MM.1S (cell line): Measurements from ENCODE around the gene NCOR2.

Experiments
- DNase-seq: peaks from one replicate; pipeline ENCODE4 v3.0.0-alpha.2; 2015
- H2AFZ ChIP-seq: fragments of 300-600 bp; sonication (generic); 2 replicates; pipeline ENCODE4 v1.6.0; 2016; ENCODE audit warnings: antibody characterized with exemption, low read length
- H3F3A ChIP-seq: fragments of 300-600 bp; sonication (generic); 2 replicates; pipeline ENCODE4 v1.6.1; 2016; ENCODE audit warnings: mild to moderate bottlenecking, antibody characterized with exemption, low read length, moderate library complexity, mixed read lengths; ENCODE audit not compliant: insufficient read depth
- H3K27ac ChIP-seq: fragments of 300-600 bp; sonication (generic); 2 replicates; pipeline ENCODE4 v1.5.1; 2016; ENCODE audit warnings: mild to moderate bottlenecking, low read length
- H3K27me3 ChIP-seq: fragments of 300-600 bp; sonication (generic); replicated peaks from 2 replicates; pipeline ENCODE4 v1.6.0; 2016; ENCODE audit warnings: low read length; ENCODE audit not compliant: insufficient read depth
- H3K36me3 ChIP-seq: fragments of 300-600 bp; sonication (generic); replicated peaks from 2 replicates; pipeline ENCODE4 v1.6.1; 2016; ENCODE audit warnings: mild to moderate bottlenecking, low read length, mixed read lengths; ENCODE audit not compliant: insufficient read depth
- H3K4me1 ChIP-seq: fragments of 300-600 bp; sonication (generic); 2 replicates; pipeline ENCODE4 v1.6.1; 2016; ENCODE audit warnings: low read length, mixed read lengths
- H3K4me2 ChIP-seq: fragments of 300-600 bp; sonication (generic); 2 replicates; pipeline ENCODE4 v1.6.0; 2016; ENCODE audit warnings: low read depth, low read length
- H3K4me3 ChIP-seq: fragments of 300-600 bp; sonication (generic); 2 replicates; pipeline ENCODE4 v1.5.1; 2016; ENCODE audit warnings: low read length, mixed read lengths
- H3K79me2 ChIP-seq: fragments of 300-600 bp; sonication (generic); 2 replicates; pipeline ENCODE4 v1.6.1; 2016; ENCODE audit warnings: mixed run types, low read length, mixed read lengths
- H3K9ac ChIP-seq: fragments of 300-600 bp; sonication (generic); 2 replicates; pipeline ENCODE4 v1.6.1; 2016; ENCODE audit warnings: low read length, mixed read lengths
- H3K9me2 ChIP-seq: fragments of 300-600 bp; sonication (generic); replicated peaks from 2 replicates; pipeline ENCODE4 v1.6.1; 2016; ENCODE audit warnings: mild to moderate bottlenecking, low read length, mixed read lengths; ENCODE audit not compliant: insufficient read depth
- H3K9me3 ChIP-seq: fragments of 300-600 bp; sonication (generic); replicated peaks from 2 replicates; pipeline ENCODE4 v1.6.1; 2016; ENCODE audit warnings: mild to moderate bottlenecking, low read length, mixed read lengths; ENCODE audit not compliant: insufficient read depth
- H4K20me1 ChIP-seq: fragments of 300-600 bp; sonication (generic); 2 replicates; pipeline ENCODE4 v1.6.1; 2016; ENCODE audit warnings: mild to moderate bottlenecking, low read length, moderate library complexity, mixed read lengths; ENCODE audit not compliant: insufficient read depth
- EZH2 ChIP-seq: fragments of 300-600 bp; sonication (generic); optimal IDR thresholded peaks from 2 replicates; pipeline ENCODE3; 2017; ENCODE audit warnings: low read depth, mild to moderate bottlenecking, antibody characterized with exemption, low read length, mixed read lengths
- EZH2phosphoT487 ChIP-seq: fragments of 300-600 bp; sonication (generic); IDR thresholded peaks from 2 replicates; pipeline ENCODE4 v1.6.1; 2018; ENCODE audit warnings: antibody characterized with exemption, low read length
- TF ChIP-seq, protein P1 (sequence below): fragments of 300-600 bp; sonication (generic); IDR thresholded peaks from 2 replicates; pipeline ENCODE4 v1.5.1; 2016; ENCODE audit warnings: antibody characterized with exemption, low read length, mixed read lengths

NCOR2 gene

DNA sequence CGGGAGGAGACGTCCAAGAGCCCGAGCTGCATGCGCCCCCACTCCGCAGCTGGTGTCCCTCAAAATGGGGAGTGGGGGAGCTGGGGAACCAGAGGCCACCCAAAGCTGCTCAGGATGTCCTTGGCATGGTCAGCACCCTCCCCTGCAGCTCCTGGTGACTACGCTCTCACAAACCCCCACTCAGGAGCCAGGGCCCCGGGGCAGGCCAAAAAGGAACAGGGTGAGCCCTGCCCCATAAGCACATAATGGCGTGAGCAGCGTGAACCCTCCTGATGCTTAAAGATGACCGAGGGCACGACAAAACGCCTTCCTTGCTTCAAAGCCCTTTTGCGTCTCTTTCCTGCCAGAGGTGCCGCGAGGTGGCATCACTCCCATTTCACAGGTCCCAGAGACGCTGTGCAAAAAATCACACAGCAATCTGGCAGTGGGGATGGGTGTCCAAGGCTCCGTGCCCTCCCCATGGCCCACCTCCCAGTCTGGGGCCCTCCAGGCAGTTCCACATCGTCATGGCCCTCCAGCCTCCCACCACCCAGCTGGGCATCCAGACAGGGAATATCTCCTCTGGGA, 13.5 kb downstream of the NCOR2 start:
- Histone ChIP-seq H3K4me2 (no peak overlapping the region), H4K20me1 (no peaks in the 10 kb centered on the region; the same call in 1 of the 2 replicates), H3K9me2 (no peaks in the 10 kb centered on the region), H2AFZ (no peak overlapping the region), H3K9me3 (no peaks in the 10 kb centered on the region), H3K27ac (no peak overlapping the region), H3K27me3 (no peaks in the 10 kb centered on the region), H3K4me3 (no peak overlapping the region), H3K36me3 (no peaks in the 10 kb centered on the region), H3K9ac (no peak overlapping the region), H3K4me1 (no peaks in the 10 kb centered on the region), H3F3A (no peaks in the 10 kb centered on the region), H3K79me2 (peaks cover 99% of the 10 kb centered on the region)
- no peak for DNase-seq
- TF ChIP-seq EZH2 (no peak), EZH2phosphoT487 (no peak)
- TF ChIP-seq, protein P1, sequence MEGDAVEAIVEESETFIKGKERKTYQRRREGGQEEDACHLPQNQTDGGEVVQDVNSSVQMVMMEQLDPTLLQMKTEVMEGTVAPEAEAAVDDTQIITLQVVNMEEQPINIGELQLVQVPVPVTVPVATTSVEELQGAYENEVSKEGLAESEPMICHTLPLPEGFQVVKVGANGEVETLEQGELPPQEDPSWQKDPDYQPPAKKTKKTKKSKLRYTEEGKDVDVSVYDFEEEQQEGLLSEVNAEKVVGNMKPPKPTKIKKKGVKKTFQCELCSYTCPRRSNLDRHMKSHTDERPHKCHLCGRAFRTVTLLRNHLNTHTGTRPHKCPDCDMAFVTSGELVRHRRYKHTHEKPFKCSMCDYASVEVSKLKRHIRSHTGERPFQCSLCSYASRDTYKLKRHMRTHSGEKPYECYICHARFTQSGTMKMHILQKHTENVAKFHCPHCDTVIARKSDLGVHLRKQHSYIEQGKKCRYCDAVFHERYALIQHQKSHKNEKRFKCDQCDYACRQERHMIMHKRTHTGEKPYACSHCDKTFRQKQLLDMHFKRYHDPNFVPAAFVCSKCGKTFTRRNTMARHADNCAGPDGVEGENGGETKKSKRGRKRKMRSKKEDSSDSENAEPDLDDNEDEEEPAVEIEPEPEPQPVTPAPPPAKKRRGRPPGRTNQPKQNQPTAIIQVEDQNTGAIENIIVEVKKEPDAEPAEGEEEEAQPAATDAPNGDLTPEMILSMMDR, result no peak

DNA sequence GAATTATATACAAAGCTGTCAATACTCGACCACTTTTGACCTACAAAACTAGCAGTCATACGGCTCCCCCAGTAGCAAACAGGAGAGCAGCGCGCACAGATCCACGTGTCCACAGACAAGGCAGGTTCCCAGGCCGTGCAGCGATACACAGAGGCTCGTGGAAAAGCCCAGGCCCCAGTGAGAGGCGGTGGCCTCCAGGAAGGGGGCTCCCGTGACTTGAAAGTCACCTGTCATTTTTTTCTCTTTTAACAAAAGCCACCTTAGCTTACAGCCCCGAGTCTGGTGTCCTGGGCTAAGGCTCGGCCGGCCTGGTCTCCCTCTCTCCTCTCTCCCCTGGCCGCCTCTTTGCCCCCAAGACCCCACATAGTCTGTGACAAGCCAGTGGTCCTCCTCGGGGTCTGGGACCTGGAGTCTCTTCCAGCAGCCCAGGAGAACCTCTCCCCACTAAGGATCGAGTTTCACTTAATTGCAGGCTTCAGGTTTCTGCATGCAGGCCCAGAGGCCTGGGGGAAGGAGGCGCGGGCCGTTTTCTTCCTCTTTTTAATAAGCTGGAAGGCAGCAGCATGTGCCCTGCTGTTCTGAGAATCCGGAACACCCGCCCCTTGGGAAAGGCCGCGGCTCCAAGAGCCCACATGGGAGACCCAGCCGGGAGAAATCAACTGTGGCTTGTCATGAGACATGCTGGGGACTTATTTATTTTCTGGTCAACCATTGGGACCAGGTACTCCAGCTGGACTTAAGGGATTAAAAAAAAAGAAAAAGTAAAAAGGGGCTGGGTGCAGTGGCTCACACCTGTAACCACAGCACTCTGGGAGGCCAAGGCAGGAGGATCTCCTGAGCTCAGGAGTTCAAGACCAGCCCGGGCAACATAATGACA, 15.9 kb downstream of the NCOR2 start:
- Histone ChIP-seq H3K79me2 (peaks cover 97% of the 10 kb centered on the region), H3K27me3 (no peaks in the 10 kb centered on the region), H4K20me1 (no peaks in the 10 kb centered on the region), H2AFZ (no peak overlapping the region), H3K4me3 (no peak overlapping the region), H3K27ac (no peak overlapping the region), H3K9ac (no peak overlapping the region), H3K36me3 (no peaks in the 10 kb centered on the region), H3K4me2 (no peak overlapping the region), H3K4me1 (no peaks in the 10 kb centered on the region), H3K9me2 (no peaks in the 10 kb centered on the region), H3F3A (no peaks in the 10 kb centered on the region), H3K9me3 (no peaks in the 10 kb centered on the region)
- no peak for DNase-seq
- TF ChIP-seq EZH2 (no peak), EZH2phosphoT487 (no peak)
- TF ChIP-seq, protein P1, result no peak

DNA sequence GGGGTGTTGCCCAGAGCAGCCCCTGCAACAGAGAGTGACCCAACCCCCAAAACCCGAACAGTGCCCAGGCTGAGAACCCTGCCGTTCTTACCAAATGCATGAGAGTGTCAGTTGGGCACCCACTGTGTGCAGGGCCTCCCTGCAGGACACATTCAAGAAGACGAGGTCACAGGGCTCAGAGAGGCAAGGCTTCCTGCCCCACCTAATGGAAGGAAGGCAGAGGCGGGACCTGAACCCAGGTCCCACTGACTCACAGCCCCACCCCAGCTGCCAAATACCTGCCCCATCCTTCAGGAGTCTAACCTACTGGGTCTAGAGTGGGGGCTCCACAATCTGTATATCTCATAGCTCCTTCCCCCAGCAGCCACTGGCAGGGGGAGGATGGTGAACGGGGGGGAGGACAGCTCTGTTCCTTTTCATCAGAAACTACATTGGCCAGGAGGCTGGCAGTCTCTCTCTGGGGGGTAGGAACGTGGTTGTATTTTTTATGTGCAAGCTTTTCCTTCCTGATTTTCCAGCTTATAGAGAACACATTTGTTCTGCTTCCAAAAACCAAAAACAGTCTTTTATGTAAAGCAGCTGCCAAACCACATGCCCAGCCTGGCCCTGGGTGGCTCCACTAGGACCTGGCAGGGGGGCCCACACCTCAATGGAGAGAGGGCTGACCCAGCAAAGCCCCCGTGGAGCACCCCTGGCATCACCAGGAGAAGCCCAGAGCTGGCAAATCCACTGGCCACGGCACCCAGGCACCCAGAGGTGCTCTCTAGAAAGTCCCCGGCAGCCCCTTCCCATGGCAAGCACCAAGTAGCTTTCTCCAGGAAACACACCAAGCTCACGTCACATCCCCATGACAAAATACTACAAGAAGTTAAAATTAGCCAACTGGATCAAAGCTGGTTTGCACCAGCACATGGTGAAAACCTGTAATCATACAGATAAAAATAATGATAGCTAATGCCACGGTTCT, 17.0 kb downstream of the NCOR2 start:
- H3K4me3 ChIP-seq, result no peak overlapping the region
- H3K27ac ChIP-seq, result no peak overlapping the region
- no peak overlapping the region for H3K9ac ChIP-seq
- TF ChIP-seq, protein P1, result no peak
- TF ChIP-seq EZH2 (no peak), EZH2phosphoT487 (no peak)
- peaks cover 8% of the 10 kb centered on the region; the same call in 1 of the 2 replicates for H3F3A ChIP-seq
- no peak for DNase-seq
- peaks cover 97% of the 10 kb centered on the region for H3K79me2 ChIP-seq
- H3K36me3 ChIP-seq, result no peaks in the 10 kb centered on the region
- H3K9me3 ChIP-seq, result no peaks in the 10 kb centered on the region
- no peak overlapping the region for H2AFZ ChIP-seq
- H3K4me2 ChIP-seq, result no peak overlapping the region
- no peaks in the 10 kb centered on the region for H3K27me3 ChIP-seq
- H4K20me1 ChIP-seq, result no peaks in the 10 kb centered on the region
- H3K9me2 ChIP-seq, result no peaks in the 10 kb centered on the region
- peaks cover 5% of the 10 kb centered on the region; the same call in 1 of the 2 replicates for H3K4me1 ChIP-seq
